GM21576 (cell line): ENCODE data around the gene TULP1.
"Not testable (repeated sequence)": the region's sequence is repeated elsewhere in the genome, so short reads cannot be mapped to it uniquely, and the experiment has no call there.

ENCODE experiments used
- ATAC-seq: cut with Tn5 transposase; IDR thresholded peaks from one replicate; pipeline ENCODE4 v1.9.1; 2021; ENCODE audit warnings: mild to moderate bottlenecking, moderate library complexity; ENCODE audit not compliant: unreplicated experiment

Gene TULP1

DNA sequence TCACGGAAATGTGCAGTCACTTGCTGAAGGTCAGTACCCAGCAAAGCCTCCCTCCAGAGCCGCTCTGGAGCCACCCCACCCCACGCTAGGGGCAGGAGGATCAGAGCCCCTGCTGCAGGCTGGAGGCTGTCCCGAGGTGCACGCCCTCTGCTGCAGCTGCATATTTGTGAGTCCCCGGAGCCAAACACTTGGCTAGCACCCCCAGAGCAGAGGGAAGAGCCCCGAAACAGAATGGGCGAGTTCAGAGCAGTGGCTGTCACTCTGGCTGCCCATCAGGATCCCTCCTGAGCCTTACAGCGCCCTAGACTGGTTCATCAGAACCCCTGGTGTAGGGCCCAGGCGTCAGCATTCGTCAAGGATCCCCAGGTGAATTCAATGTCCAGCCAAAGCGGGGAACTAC lies 9.5 kb upstream of the TULP1 start:
- no peak for ATAC-seq

- ATAC-seq = no peak
Measured at GRCh38 chr6:35521235-35521634, 8.5 kb upstream of the TULP1 start.

- no peak for ATAC-seq
Measured at GRCh38 chr6:35519313-35520015, 6.8 kb upstream of the TULP1 start.

DNA sequence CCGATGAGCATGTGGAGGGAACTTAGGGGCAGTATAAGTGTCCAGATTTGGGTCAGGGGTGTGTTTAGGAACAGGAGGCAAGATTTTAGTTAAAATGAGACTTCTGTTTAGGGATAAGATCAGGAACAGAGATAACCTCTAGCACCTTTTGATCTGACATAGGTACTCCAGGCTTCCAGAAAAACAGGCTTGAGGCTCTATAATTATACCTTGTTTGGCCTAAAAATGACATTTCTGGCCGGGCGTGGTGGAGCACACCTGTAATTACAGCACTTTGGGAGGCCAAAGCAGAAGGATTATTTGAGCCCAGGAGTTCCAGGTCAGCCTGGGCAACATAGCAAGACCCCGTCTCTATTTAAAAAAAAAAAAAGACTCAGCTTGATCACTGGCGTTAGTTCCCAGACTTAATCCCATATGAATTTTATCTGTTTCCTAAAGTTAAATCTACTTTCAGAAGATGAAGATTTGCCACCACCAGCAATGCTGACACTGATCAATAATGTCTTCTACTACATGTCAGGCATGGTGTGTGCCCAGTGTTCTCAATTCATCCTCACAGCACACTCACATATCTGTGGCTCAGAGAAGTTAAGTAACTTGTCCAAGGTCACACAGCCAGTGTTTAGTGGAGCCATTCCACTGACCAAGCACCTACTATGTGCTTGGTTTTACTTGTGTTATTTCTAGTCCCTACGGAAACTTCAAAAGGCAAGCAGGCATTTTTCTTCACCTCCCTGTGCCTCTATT lies 6.0 kb upstream of the TULP1 start:
- no peak for ATAC-seq

DNA sequence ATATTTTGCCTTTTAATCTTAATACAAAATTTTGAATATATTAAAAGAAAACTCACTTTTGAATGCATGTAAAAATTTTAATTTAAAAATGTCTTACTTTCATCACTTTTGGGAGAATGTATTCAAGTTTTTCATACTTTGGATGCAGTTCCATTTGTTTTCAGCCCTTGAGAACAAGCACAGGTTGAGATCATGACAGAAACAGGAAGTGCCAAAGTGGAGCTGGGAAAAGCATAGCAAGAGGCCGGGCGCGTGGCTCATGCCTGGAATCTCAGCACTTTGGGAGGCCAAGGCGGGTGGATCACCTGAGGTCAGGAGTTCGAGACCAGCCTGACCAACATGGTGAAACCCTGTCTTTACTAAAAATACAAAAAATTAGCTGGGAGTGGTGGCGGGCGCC lies 5.3 kb upstream of the TULP1 start:
- ATAC-seq = not testable (repeated sequence)

- ATAC-seq = no peak
Measured at GRCh38 chr6:35516712-35517111, 4.0 kb upstream of the TULP1 start.

- not testable (repeated sequence) for ATAC-seq
Measured at GRCh38 chr6:35515939-35516338, 3.2 kb upstream of the TULP1 start.

- ATAC-seq = no peak
Measured at GRCh38 chr6:35514587-35514986, 1.9 kb upstream of the TULP1 start.

DNA sequence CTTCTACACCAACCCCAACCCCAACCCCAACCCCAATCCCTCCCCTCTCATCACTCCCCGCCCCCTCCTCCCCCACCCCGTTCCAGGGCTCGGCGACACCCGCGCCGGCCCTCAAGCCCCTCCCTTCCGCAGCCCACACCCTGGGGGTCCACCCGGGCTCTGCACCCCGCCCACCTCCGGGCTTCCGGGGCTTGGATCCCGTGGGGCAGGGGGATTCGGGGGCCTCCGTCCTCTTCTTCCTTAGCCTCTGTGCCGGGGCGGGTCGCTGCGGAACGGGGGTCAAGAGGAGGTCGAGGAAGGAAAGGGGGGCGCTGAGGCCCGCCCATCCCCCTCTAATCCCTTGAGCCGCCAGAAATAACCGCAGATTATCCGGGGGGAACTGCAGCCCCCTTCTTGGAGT lies 690 bp downstream of the TULP1 start:
- ATAC-seq = no peak

DNA sequence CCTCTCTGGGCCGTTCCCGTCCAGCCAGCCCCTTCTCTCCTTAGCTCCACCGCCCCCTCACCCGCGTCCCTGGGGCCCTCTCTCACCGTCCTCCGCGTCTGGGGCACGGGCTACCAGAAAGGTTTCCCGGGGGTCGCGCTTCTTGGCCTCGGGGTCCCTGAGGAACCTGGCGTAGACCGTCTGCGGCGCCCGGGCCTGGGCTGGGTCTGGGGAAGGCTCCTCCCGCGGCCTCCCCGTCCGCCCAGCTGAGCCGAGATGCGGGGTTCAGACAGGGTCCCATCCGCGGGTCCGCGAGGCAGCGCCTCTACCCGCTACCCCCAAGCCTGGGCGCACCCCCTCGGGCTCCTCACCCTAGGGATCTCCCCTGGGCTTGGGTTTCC lies 1.1 kb downstream of the TULP1 start:
- no peak for ATAC-seq

GRCh38 chr6:35510916-35511561 lies 1.7 kb downstream of the TULP1 start:
- ATAC-seq = no peak

GRCh38 chr6:35508542-35508941 lies 4.2 kb downstream of the TULP1 start:
- ATAC-seq = no peak

- no peak for ATAC-seq
Measured at GRCh38 chr6:35508027-35508426, 4.7 kb downstream of the TULP1 start.

GRCh38 chr6:35507221-35507620 lies 5.5 kb downstream of the TULP1 start:
- no peak for ATAC-seq

DNA sequence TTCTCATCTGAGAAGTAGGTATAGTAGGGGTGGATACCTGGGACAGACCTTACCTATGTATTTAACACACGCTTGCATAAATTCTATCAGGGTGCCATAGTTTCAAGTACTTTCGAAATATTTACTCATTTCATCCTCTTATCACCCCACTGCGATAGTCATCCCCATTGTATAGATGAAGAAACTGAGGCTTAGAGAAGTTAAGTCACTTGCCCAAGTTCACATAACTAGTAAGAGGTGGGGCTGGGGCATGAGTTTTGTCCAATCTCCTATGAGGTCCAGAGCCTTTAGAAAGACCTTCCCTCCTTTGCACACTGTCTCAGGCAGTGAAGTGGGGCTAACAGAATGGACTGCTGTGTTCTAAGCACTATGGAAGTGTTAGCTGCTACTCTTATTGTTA lies 6.2 kb downstream of the TULP1 start:
- no peak for ATAC-seq

DNA sequence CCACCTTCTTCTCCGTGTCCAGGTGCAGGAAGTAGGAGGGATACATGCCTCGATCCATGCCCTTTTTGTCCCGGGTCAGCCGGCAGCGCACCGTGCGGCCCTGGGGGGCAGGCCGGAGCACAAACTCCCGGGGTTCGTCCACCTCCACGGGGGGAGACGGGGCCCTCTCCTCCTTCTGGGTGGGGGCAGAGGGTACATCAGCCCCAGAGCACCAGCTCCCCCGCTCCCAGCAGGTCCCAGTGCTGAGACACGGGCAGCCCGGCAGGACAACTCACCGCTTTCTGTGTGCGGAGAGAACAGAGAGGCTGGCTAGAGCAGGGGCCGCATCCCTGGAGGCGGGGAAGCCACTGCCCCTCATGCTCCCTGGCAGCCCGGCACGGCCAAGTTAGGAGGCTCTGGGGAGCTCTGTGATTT lies 6.7 kb downstream of the TULP1 start:
- ATAC-seq = no peak

- no peak for ATAC-seq
Measured at GRCh38 chr6:35503534-35503933, 9.2 kb downstream of the TULP1 start.

GRCh38 chr6:35501784-35502183 lies 10.9 kb downstream of the TULP1 start:
- ATAC-seq = no peak

GRCh38 chr6:35500782-35501181 lies 11.9 kb downstream of the TULP1 start:
- no peak for ATAC-seq

DNA sequence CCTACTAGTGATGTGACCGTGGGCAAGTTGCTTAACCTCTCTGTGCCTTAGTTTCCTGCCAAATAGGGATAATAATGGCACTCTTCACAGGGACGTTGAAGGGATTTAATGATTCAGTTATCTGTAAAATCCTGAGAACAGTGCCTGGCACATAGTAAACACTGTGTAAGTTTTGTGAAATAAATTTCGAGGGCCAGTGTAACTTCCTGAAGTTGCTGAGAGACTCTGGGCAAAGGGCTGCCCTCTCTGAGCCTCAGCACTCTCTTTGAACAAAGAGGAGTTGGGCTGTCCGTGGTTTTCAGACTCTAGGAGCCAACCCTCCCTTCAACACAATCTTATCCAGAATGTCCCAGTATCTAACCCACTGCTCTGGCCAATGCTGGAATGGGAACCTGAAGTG lies 13.3 kb downstream of the TULP1 start:
- ATAC-seq = no peak

- no peak for ATAC-seq
Measured at GRCh38 chr6:35498422-35499067, 14.2 kb downstream of the TULP1 start.
